ENCODE results near the gene GPATCH2L.

DNA sequence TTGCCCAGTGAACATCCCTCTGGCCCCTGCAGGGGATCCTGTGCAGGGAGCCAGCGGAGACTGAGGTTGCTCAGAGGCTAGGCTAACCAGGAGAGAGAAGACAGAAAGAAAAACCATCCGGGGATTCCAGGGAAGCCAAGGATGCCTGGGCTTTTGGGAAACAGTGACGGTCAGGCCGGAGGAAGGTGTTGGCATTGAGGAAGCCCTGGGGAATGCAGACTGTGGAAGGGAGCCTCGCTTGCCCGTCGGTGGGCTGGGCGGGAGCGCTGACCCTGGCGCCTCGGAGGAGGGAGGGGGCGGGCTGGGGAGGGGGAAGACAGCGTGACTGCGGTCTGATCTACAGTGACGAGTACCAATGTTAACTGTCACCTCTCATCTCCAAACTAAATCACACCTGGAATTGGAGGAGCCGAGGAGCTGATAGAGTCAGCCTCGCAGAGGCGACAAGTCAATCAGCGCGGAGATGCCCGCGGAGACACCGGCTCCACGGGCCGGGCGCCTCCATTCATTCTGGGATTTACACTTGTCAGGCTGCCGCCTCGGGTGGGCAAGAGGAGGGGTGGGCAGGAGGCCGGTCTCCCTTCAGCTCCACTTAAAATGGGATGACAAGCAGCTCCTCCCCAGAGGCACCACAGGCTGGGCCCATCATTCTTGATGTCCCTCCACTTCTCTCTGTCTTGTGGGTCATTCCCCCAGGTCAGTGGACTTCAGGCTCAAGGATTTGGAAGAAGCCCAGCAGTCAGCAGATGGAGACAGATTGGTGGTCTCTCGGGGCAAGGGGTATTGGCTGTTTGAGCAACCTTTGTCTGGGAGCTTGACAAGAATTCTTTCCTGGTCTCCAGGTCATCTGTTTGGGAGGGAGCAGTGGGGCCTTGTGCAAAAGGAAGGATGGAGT is 20.4 kb upstream of the GPATCH2L start:
- TF ChIP-seq, protein P1, sequence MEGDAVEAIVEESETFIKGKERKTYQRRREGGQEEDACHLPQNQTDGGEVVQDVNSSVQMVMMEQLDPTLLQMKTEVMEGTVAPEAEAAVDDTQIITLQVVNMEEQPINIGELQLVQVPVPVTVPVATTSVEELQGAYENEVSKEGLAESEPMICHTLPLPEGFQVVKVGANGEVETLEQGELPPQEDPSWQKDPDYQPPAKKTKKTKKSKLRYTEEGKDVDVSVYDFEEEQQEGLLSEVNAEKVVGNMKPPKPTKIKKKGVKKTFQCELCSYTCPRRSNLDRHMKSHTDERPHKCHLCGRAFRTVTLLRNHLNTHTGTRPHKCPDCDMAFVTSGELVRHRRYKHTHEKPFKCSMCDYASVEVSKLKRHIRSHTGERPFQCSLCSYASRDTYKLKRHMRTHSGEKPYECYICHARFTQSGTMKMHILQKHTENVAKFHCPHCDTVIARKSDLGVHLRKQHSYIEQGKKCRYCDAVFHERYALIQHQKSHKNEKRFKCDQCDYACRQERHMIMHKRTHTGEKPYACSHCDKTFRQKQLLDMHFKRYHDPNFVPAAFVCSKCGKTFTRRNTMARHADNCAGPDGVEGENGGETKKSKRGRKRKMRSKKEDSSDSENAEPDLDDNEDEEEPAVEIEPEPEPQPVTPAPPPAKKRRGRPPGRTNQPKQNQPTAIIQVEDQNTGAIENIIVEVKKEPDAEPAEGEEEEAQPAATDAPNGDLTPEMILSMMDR (IDR thresholded peaks at IDR 0.05) = no peak
- TF ChIP-seq POLR2A (IDR thresholded peaks at IDR 0.05) = no peak

Data from Peyer's patch (tissue), 4 donors.